ENCODE measurements around the gene MTERF4.

GRCh38 chr2:241115361-241115760, 13.3 kb upstream of the MTERF4 start:
- TF ChIP-seq POLR2AphosphoS5 (IDR thresholded peaks at IDR 0.05), result no peak
- no peak for TF ChIP-seq EP300 (conservative IDR thresholded peaks at IDR 0.05; ENCODE audit: poor library complexity, severe bottlenecking)
- TF ChIP-seq CTCF (IDR thresholded peaks at IDR 0.05; ENCODE audit: poor library complexity, severe bottlenecking), result no peak
